HepG2 (cell line): Measurements from ENCODE around the gene TMEM143. TPM values are rescaled to one million over a fixed set of nuclear protein-coding genes. Genes with fewer than 3 reads are reported as not detected.

ENCODE experiments used
- ATAC-seq: fragments of 200-7000 bp; cut with Tn5 transposase; 3 replicates; pipeline ENCODE4 v1.9.1; 2020; ENCODE audit warnings: mild to moderate bottlenecking, moderate library complexity
- BruUV-seq: library from RNA; stranded (reverse); fragments of 400-500 nt; replicated peaks from 2 replicates; lab custom pipeline; 2021; lab: Mats Ljungman, UMichigan
- CTCF ChIA-PET: fragments of 300-600 bp; formaldehyde crosslinking; extraction: SDS; loops from one replicate; lab custom pipeline; 2021; ENCODE audit warnings: low total read pairs, inconsistent platforms, low intra/inter-chr PET ratio; lab: Yijun Ruan, JAX
- POLR2A ChIA-PET: fragments of 350-600 bp; sonication (Branson Sonifier 250); formaldehyde crosslinking; loops from one replicate; lab custom pipeline; 2020; ENCODE audit warnings: antibody characterized with exemption, inconsistent platforms; lab: Yijun Ruan, JAX
- DNase-seq: peaks from one replicate; pipeline ENCODE4 v3.0.0-alpha.2; 2015; ENCODE audit warnings: low spot score
- FAIRE-seq: peaks from 3 replicates; lab custom pipeline; 2011; peaks lifted over from hg19 to GRCh38; lab: Jason Lieb, UNC
- H2AFZ ChIP-seq: one replicate; pipeline ENCODE4 v1.6.1; 2011; ENCODE audit warnings: low read length, inconsistent platforms
- H3K27ac ChIP-seq: fragments of 300-600 bp; 3 replicates; pipeline ENCODE4 v1.8.0; 2011; ENCODE audit warnings: mixed run types, mild to moderate bottlenecking, mixed read lengths, low read length, inconsistent platforms; ENCODE audit not compliant: insufficient read depth; ENCODE audit errors: extremely low read length
- H3K27me3 ChIP-seq, 2 experiments: fragments of 200-600 bp in 1 of 2; 2 replicates in 1 of 2; 3 replicates in 1 of 2; pipeline versions ENCODE4 v1.6.0 to v1.8.0; 2011; ENCODE audit warnings: low read length in 2 of 2, mild to moderate bottlenecking in 2 of 2, moderate library complexity in 2 of 2, inconsistent platforms in 1 of 2; ENCODE audit not compliant: insufficient read depth in 2 of 2, control insufficient read depth in 1 of 2
- H3K36me3 ChIP-seq, 2 experiments: fragments of 200-600 bp in 1 of 2; replicated peaks in 1 of 2; 2 replicates in 1 of 2; 3 replicates in 1 of 2; pipeline versions ENCODE4 v1.5.1 to v1.8.0; 2011; ENCODE audit warnings: low read length in 2 of 2, inconsistent platforms in 1 of 2; ENCODE audit not compliant: insufficient read depth in 2 of 2, control insufficient read depth in 1 of 2
- H3K4me1 ChIP-seq: 2 replicates; pipeline ENCODE4 v1.5.1; 2012; ENCODE audit warnings: low read length, inconsistent platforms; ENCODE audit not compliant: insufficient read depth
- H3K4me2 ChIP-seq: 2 replicates; pipeline ENCODE4 v1.6.0; 2011; ENCODE audit warnings: low read depth, low read length, inconsistent platforms
- H3K4me3 ChIP-seq, 3 experiments: fragments of 200-600 bp in 1 of 3; sonication (generic), shearing (Covaris generic) in 1 of 3; replicated peaks in 1 of 3; 2 replicates each; pipeline ENCODE4 v1.5.1; 2011 to 2016; ENCODE audit warnings: low read length in 3 of 3, inconsistent platforms in 2 of 3, low read depth in 2 of 3, mild to moderate bottlenecking in 2 of 3, control low read depth in 1 of 3, mixed read lengths in 1 of 3; ENCODE audit not compliant: insufficient read depth in 1 of 3
- H3K79me2 ChIP-seq: one replicate; pipeline ENCODE4 v1.6.1; 2011; ENCODE audit warnings: low read length, inconsistent platforms; ENCODE audit not compliant: insufficient read depth
- H3K9ac ChIP-seq: 2 replicates; pipeline ENCODE4 v1.6.0; 2011; ENCODE audit warnings: mild to moderate bottlenecking, low read depth, low read length, inconsistent platforms; ENCODE audit not compliant: insufficient read depth
- H3K9me3 ChIP-seq: 2 replicates; pipeline ENCODE4 v1.5.1; 2012; ENCODE audit warnings: mild to moderate bottlenecking, low read length
- H4K20me1 ChIP-seq: 2 replicates; pipeline ENCODE4 v1.6.0; 2011; ENCODE audit warnings: inconsistent platforms, mild to moderate bottlenecking, low read length, moderate library complexity; ENCODE audit not compliant: insufficient read depth
- HNRNPL ChIP-seq: fragments of 200-400 bp; formaldehyde crosslinking; IDR thresholded peaks from 2 replicates; pipeline ENCODE4 v1.6.1; 2017; ENCODE audit warnings: mild to moderate bottlenecking, low read depth, low read length
- HOXA3 ChIP-seq: sonication (generic); formaldehyde crosslinking; IDR thresholded peaks from 2 replicates; pipeline ENCODE4 v1.5.0; 2020; ENCODE audit warnings: missing genetic modification reagents
- MXD4 ChIP-seq: IDR thresholded peaks from 2 replicates; pipeline ENCODE4 v1.6.1; 2016; ENCODE audit warnings: mild to moderate bottlenecking, missing biosample characterization, missing genetic modification reagents
- PCBP1 ChIP-seq: fragments of 200-400 bp; formaldehyde crosslinking; IDR thresholded peaks from 2 replicates; pipeline ENCODE4 v1.6.1; 2017; ENCODE audit warnings: mild to moderate bottlenecking, low read depth, low read length, borderline replicate concordance
- RBM39 ChIP-seq: fragments of 200-400 bp; formaldehyde crosslinking; IDR thresholded peaks from one replicate; pipeline ENCODE4 v1.6.1; 2018; ENCODE audit warnings: antibody characterized with exemption, mild to moderate bottlenecking, low read depth, low read length; ENCODE audit not compliant: poor library complexity, severe bottlenecking
- STAT5B ChIP-seq: sonication (generic); formaldehyde crosslinking; IDR thresholded peaks from 2 replicates; pipeline ENCODE4 v1.4.0; 2020; ENCODE audit warnings: missing genetic modification reagents
- ZNF205 ChIP-seq: IDR thresholded peaks from 2 replicates; pipeline ENCODE4 v1.6.1; 2018; ENCODE audit warnings: missing biosample characterization, missing genetic modification reagents
- ZNF766 ChIP-seq: sonication (generic); formaldehyde crosslinking; IDR thresholded peaks from 2 replicates; pipeline ENCODE4 v1.5.0; 2020; ENCODE audit warnings: missing genetic modification reagents, borderline replicate concordance
- WGBS: methylation state at CpG from one replicate; pipeline ENCODE4 v1.1.6; 2017; ENCODE audit warnings: low lambda C conversion rate; 5-methylcytosine and 5-hydroxymethylcytosine counted together
- in situ Hi-C: cut with HindIII; loops from 2 replicates; pipeline ENCODE4 v1.10.0; 2017; ENCODE audit warnings: low pct_unique_long_range_greater_than_20kb; ENCODE audit not compliant: extremely low pct_ligation_motif_present
- intact Hi-C: fragments of 100-400 bp; cut with micrococcal nuclease; formaldehyde crosslinking; loops from one replicate; pipeline ENCODE4 v1.10.0; 2022; ENCODE audit not compliant: unreplicated experiment
- polyA plus RNA-seq, 8 experiments: library from polyadenylated mRNA; depleted of rRNA in 3 of 8; stranded (reverse) in 7 of 8; unstranded in 1 of 8; fragments of >200 nt; fragmentation: Illumina TruSeq in 4 of 8; extraction: Trizol in 4 of 8; gene quantifications; 2 replicates each; pipeline versions ENCODE4 v1.2.1 to v1.2.3, GENCODE V29; 2011 to 2016; ENCODE audit warnings: low read depth in 4 of 8, missing spikeins in 1 of 8, mixed read lengths in 1 of 8; ENCODE audit not compliant: insufficient read depth in 1 of 8
- total RNA-seq, 5 experiments: library from RNA; depleted of rRNA; stranded (reverse); fragments of >200 nt; fragmentation: Illumina TruSeq; extraction: Trizol; gene quantifications; 2 replicates each; pipeline ENCODE4 v1.2.3, GENCODE V29; 2016; ENCODE audit warnings: low read depth in 1 of 5
- TF ChIP-seq, protein P1 (sequence below): sonication (generic); formaldehyde crosslinking; IDR thresholded peaks from 2 replicates; pipeline ENCODE4 v1.9.0; 2021; ENCODE audit warnings: missing genetic modification reagents, borderline replicate concordance

TMEM143 gene
- total and polyA plus RNA-seq, 2 of the 13 experiments (the other 11 are each of a cell fraction or from before 2014, with no cell fraction given), result 7.7 to 11.3 TPM

DNA sequence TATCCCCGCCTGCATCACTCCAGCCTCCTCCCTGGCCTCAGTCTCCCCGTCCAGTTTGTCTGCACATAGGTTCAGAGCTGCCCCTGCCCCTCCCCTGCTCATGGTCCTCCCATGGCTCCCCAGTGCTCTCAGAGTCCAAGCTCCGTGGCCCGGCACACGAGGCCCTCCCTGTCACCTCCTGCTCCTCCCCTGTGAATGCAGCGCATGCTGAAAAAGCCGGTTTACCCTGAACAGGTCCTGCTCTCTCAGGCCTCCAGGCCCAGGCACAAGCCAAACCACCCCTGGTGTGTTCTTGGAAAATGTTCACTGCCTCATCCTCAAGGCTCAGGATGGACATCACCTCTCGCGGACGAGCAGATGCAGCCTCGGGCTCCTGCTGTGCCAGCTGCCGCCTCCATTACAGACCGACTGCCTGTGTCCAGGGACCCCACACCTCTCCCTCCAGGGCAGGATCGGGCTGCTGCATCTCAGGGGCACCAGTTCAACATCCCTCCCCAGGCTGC lies 25.4 kb downstream of the TMEM143 start:
- no TSS peak for BruUV-seq
- no peak overlapping the region for H3K27ac ChIP-seq
- FAIRE-seq, result no peak
- ATAC-seq, result no peak
- peaks cover 1 to 17% of the 10 kb centered on the region in 2 experiments; a peak in 4 of 5 replicates for H3K36me3 ChIP-seq
- H3K79me2 ChIP-seq, result no peaks in the 10 kb centered on the region
- intact Hi-C loops, result no loop called here
- in situ Hi-C loops, result no loop called here
- POLR2A ChIA-PET, result no interaction called here
- CTCF ChIA-PET, result no interaction called here
- DNase-seq, result no peak
- peaks cover 6% of the 10 kb centered on the region for H3K4me1 ChIP-seq
- TF ChIP-seq MXD4 (no peak), STAT5B (CRISPR knock-in tag) (no peak), ZNF205 (CRISPR knock-in tag) (no peak)
- no peak overlapping the region for H2AFZ ChIP-seq
- H4K20me1 ChIP-seq, result no peaks in the 10 kb centered on the region
- H3K9me3 ChIP-seq, result no peaks in the 10 kb centered on the region
- H3K9ac ChIP-seq, result no peak overlapping the region
- no peak overlapping the region for H3K4me2 ChIP-seq
- H3K27me3 ChIP-seq, result no peaks in the 10 kb centered on the region
- 90% methylated on average over 13 of the region's 14 CpGs for whole genome bisulfite sequencing
- H3K4me3 ChIP-seq, result no peak overlapping the region

DNA sequence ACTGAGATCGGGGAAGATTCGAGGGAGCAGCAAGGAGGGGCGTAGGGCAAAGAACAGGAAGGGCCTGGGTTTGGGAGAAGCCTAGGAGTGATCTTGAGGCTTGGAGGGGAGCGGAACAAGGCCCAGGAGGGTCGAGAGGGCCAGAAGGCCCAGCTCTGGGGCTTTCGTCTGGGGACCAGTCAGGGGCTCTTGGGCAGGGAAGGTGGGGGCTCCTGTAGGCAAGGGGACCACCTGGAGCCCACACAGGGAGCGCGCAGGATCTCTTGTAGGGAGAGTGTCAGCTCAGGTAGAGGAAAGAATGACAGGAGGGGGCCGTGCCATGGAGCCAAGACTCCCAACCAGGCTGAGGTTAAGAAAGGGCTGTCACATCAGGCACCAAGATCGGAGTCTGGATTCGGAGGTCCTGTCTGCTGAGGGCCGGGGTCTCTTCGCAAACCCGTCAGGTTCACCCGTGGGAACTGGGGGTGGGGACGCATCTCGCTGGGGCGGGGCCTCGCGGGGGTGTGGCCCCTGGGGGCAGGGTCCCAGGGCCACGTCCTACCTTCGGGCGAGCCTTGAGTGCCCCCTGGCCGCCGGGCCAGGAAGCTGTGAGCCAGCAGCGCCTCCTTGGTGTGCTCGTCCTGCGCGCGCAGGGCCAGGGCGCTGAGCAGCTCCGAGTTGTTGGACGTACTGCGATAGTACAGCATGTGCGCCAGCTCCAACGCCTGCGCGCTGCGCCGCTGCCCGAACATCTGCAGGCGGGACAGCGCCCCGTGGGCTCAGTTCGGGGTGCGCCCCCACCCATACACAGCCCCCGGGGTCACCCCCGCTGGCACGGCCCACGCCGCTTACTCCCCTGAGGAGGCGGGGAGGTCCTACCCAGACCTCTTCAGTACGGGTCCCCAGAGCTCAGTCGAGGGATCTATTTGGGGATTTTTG lies 30.0 kb downstream of the TMEM143 start:
- H3K9ac ChIP-seq, result peak overlapping the region; percentile 71; the same call in 1 of the 2 replicates
- FAIRE-seq, result no peak
- intact Hi-C loops, result no loop called here
- TF ChIP-seq HOXA3 (CRISPR knock-in tag), result 0 out of 2 replicates have a peak, but pooled peaks have one; percentile 23
- TF ChIP-seq RBM39, result peak; percentile 10
- TF ChIP-seq ZNF766 (CRISPR knock-in tag), result no peak
- 0 out of 2 replicates have a peak, but pooled peaks have one; percentile 1 for TF ChIP-seq HNRNPL
- TF ChIP-seq, protein P1, sequence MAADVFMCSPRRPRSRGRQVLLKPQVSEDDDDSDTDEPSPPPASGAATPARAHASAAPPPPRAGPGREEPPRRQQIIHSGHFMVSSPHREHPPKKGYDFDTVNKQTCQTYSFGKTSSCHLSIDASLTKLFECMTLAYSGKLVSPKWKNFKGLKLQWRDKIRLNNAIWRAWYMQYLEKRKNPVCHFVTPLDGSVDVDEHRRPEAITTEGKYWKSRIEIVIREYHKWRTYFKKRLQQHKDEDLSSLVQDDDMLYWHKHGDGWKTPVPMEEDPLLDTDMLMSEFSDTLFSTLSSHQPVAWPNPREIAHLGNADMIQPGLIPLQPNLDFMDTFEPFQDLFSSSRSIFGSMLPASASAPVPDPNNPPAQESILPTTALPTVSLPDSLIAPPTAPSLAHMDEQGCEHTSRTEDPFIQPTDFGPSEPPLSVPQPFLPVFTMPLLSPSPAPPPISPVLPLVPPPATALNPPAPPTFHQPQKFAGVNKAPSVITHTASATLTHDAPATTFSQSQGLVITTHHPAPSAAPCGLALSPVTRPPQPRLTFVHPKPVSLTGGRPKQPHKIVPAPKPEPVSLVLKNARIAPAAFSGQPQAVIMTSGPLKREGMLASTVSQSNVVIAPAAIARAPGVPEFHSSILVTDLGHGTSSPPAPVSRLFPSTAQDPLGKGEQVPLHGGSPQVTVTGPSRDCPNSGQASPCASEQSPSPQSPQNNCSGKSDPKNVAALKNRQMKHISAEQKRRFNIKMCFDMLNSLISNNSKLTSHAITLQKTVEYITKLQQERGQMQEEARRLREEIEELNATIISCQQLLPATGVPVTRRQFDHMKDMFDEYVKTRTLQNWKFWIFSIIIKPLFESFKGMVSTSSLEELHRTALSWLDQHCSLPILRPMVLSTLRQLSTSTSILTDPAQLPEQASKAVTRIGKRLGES (CRISPR knock-in tag), result no peak
- TF ChIP-seq PCBP1, result 0 out of 2 replicates have a peak, but pooled peaks have one; percentile 7

More for the DNA sequence above, 30.0 kb downstream of the TMEM143 start:
- Histone ChIP-seq H3K36me3 (no peaks in the 10 kb centered on the region; a peak in 1 of 5 replicates), H2AFZ (no peak overlapping the region), H3K4me3 (peak overlapping the region; percentile 52 to 76 (median 56)), H3K27me3 (no peaks in the 10 kb centered on the region), H3K4me2 (peak overlapping the region; percentile 94), H3K27ac (peak overlapping the region; percentile 59), H3K4me1 (peaks cover 17% of the 10 kb centered on the region), H3K9me3 (peaks cover 2% of the 10 kb centered on the region; the same call in 1 of the 2 replicates), H3K79me2 (no peaks in the 10 kb centered on the region), H4K20me1 (no peaks in the 10 kb centered on the region)
- in situ Hi-C loops, result no loop called here
- DNase-seq (no peak), ATAC-seq (peak; percentile 8; the same call in 2 of the 3 replicates)
- 86% methylated on average over 39 of the region's 54 CpGs for WGBS
- ChIA-PET POLR2A (interaction anchor here (1.2 to 2.2 kb wide), 3 partner anchors 10 to 30 kb away, joined by 7 to 10 read pairs (median 10); partner anchors contain the start of genes SYNGR4 and TMEM143), CTCF (interaction anchor here (1.1 kb wide), 1 partner anchor 112 kb away, joined by 3 read pairs; the partner anchor contains the start of gene GRWD1)
- BruUV-seq, result no TSS peak
